GM12875 (cell line): ENCODE measurements around the gene ZNF185.
"Not testable (repeated sequence)": the region's sequence is repeated elsewhere in the genome, so short reads cannot be mapped to it uniquely, and the experiment has no call there.

Source experiments
- H3K4me3 ChIP-seq: one replicate; pipeline ENCODE4 v1.5.1; 2011; ENCODE audit warnings: low read depth, low read length, control low read depth
- TF ChIP-seq, protein P1 (sequence below): IDR thresholded peaks from 2 replicates; pipeline ENCODE4 v1.5.1; 2011; ENCODE audit warnings: low read depth, mild to moderate bottlenecking, control low read depth, inconsistent platforms, low read length, moderate library complexity, borderline replicate concordance; ENCODE audit not compliant: insufficient read depth

Gene ZNF185

DNA sequence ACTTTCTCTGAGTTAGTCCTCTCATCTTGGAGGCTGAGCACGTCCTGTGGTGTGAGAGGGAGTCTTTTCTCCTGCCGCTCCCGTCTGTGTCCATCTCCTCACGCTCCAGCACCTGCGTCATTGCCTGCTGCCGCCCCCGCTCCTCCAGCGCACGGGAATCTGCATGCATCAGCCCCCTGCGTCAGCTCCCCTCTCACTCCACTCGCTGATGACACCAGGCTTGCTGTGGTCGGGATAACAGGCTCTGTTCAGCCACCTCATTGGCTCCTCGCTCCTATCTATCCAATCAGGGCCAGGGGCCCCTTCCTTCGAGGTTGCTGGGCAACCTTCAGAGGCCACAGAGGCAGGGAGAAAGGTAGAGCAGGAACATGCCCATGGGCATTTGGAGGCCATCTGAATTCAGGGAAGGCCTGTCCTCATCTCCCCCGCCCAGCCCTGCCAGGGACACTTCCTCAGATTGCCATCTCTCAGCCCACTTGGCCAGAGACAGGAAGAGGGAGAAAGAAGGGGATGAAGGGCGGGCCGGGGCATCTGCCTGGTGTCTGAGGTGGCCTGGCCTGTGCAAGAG, 9.3 kb downstream of the ZNF185 start:
- TF ChIP-seq, protein P1, sequence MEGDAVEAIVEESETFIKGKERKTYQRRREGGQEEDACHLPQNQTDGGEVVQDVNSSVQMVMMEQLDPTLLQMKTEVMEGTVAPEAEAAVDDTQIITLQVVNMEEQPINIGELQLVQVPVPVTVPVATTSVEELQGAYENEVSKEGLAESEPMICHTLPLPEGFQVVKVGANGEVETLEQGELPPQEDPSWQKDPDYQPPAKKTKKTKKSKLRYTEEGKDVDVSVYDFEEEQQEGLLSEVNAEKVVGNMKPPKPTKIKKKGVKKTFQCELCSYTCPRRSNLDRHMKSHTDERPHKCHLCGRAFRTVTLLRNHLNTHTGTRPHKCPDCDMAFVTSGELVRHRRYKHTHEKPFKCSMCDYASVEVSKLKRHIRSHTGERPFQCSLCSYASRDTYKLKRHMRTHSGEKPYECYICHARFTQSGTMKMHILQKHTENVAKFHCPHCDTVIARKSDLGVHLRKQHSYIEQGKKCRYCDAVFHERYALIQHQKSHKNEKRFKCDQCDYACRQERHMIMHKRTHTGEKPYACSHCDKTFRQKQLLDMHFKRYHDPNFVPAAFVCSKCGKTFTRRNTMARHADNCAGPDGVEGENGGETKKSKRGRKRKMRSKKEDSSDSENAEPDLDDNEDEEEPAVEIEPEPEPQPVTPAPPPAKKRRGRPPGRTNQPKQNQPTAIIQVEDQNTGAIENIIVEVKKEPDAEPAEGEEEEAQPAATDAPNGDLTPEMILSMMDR: no peak
- no peak overlapping the region for H3K4me3 ChIP-seq

DNA sequence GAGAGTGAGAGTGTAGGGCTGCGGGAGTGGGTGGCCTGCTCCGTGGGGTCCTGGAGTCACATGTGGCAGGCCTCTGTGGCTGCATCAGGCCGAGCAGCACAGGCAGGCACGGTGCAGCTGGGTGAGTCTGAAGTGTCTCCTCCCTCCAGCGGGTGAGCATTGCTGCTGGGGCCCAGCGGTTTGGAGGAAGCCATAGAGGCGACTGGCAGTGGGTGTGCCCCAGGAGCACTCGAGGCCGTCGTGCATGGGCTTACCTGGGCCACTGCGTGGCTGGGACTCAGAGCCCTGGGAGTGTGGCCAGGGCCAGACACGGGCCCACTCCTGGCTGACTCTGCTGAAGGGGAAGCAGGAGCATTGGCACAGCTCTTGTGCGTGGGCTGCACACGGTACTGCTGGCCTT, 10.6 kb downstream of the ZNF185 start:
- no peak overlapping the region for H3K4me3 ChIP-seq
- TF ChIP-seq, protein P1: no peak

DNA sequence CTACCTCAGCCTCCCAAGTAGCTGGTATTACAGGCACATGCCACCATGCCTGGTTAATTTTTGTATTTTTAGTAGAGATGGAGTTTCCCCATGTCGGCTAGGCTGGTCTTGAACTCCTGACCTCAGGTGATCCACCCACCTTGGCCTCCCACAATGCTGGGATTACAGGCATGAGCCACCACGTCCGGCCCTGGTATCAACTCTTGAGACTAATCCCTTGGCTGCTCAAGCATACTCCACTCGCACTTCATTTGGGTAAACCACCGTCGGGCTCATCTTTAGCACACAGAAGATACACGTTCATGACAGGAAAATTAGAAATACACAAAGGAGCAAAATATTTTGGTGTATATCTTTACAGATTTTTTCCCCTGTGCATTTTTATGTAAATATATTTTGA, 12.2 kb downstream of the ZNF185 start:
- not testable (repeated sequence) for H3K4me3 ChIP-seq

DNA sequence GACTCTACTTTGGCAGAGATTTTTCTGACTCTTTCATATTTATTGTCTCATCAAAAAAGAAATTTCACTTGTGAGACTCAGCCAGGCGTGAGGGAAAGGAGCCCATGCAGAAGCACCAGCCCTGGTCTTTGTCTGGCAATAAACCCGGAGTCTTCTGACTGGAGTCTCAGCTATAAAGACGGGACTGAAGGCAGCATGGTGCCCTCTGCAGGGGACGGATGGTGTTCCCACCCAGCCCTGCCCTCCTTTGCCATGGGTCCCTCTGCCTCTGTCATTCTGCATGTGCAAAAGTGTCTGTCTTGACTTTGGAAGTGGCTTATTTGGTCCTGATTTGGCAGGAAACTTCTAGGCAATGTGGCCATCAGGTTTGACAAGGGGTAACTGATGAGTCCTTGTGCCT, 14.2 kb downstream of the ZNF185 start:
- H3K4me3 ChIP-seq: no peak overlapping the region
- TF ChIP-seq, protein P1: peak; percentile 41; the same call in 1 of the 2 replicates

DNA sequence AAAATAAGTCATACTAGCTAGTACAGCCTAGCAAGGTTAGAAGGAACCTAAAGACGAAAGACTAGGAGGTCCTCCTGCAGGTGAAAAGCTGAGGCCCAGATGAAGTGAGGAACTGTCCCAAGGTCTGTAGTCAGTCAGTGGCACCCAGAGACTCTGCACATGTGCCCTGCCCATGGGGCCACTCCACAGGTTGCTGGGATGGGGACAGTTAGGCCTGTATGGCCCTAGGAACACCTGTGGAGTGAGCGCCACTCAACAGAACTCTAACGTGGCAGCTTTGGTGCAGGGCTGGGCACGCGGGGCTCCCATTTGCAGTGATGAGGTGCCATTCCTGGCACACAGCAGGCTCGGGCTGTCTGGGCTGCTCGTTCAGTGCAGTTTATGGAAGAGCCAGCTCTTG, 14.8 kb downstream of the ZNF185 start:
- no peak overlapping the region for H3K4me3 ChIP-seq
- TF ChIP-seq, protein P1: no peak

DNA sequence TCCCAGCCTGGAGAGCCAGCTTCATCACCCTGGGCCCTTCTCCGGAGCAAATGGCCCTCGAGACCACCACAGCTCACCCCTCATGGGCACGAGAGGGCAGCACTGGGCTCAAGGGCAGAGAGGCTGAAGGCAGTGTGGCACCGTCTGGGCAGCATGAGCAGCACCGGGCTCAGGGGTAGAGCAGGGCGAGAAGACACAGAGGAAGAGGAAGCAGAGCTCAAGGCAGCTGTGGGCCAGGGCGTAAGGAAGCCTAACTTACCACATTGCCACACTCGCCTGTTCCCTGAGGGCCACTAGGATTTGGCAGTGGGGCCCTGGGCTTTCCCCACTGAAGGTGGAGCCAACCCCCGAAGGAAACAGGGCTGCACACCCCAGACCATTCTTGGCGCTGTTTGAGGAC, 15.5 kb downstream of the ZNF185 start:
- H3K4me3 ChIP-seq: no peak overlapping the region
- TF ChIP-seq, protein P1: no peak

DNA sequence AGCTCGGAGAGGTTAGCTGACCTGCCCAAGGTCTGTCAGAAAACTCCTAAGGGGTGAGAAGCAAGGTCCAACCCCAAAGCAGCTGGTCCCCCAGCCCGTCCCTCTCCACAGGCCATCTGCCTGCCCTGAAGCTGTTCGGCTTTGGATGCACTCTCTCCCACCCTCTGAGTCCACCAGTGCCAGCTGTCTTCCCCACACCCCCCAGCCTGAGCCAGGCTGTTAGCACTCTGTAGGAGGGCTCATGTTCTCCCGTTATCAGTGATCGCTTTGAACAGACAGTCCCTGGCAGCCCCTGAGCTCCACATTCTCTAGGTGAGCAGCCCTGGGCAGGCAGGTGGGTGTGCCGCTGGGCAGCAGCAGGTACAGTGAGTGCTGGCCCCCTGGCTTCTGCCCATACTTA, 16.0 kb downstream of the ZNF185 start:
- TF ChIP-seq, protein P1: no peak
- H3K4me3 ChIP-seq: no peak overlapping the region
